ENCODE measurements around the gene FLRT1.

DNA sequence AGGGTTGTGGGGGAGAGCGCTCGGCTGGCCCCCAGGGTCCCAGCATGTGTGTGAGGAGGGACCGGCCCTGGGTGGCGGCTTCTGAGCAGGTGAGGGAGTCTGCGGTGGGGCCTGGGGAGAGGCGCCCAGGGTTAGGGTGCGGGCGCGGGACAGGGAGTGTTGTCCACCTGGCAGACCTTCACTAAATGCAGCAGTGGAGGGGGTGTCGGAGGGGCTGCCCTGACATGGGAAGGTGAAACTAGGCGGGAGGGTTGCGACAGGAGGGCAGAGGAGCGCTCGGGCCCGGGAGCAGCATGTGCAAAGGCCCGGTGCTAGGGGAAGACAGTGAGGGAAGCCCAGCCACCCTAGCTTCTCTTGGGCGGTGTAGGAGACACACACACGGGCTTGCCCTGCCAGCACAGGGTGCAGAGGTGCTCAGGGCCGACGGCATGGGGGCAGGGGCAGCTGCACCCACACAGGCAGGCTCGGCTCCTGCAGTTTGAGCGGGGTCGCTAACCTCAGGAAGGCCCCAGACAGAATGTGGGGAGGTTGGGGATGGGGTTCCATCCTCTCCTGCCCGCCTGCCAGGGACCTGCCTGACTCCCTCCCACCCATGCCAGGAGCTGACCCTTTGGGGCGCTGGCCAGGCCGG is 27.3 kb upstream of the FLRT1 start:
- no peak for TF ChIP-seq EP300 (IDR thresholded peaks at IDR 0.05; ENCODE audit: low read depth in 2 of 2, low read length in 2 of 2)
- TF ChIP-seq EP300 (CRISPR knock-in tag; IDR thresholded peaks at IDR 0.05; ENCODE audit: borderline replicate concordance), result no peak
- no peak for TF ChIP-seq NR2F2 (IDR thresholded peaks at IDR 0.05; ENCODE audit: borderline replicate concordance, low read depth)
- TF ChIP-seq ZNF501 (CRISPR knock-in tag; IDR thresholded peaks at IDR 0.05), result no peak
- no peak for TF ChIP-seq ETV5 (CRISPR knock-in tag; IDR thresholded peaks at IDR 0.05; ENCODE audit: borderline replicate concordance)
- 0 out of 2 replicates have a peak, but pooled peaks have one; percentile 7 for TF ChIP-seq ZNF30 (CRISPR knock-in tag; IDR thresholded peaks at IDR 0.05)
- TF ChIP-seq, protein P1, sequence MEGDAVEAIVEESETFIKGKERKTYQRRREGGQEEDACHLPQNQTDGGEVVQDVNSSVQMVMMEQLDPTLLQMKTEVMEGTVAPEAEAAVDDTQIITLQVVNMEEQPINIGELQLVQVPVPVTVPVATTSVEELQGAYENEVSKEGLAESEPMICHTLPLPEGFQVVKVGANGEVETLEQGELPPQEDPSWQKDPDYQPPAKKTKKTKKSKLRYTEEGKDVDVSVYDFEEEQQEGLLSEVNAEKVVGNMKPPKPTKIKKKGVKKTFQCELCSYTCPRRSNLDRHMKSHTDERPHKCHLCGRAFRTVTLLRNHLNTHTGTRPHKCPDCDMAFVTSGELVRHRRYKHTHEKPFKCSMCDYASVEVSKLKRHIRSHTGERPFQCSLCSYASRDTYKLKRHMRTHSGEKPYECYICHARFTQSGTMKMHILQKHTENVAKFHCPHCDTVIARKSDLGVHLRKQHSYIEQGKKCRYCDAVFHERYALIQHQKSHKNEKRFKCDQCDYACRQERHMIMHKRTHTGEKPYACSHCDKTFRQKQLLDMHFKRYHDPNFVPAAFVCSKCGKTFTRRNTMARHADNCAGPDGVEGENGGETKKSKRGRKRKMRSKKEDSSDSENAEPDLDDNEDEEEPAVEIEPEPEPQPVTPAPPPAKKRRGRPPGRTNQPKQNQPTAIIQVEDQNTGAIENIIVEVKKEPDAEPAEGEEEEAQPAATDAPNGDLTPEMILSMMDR (CRISPR knock-in tag; IDR thresholded peaks at IDR 0.05), result no peak
